Measurements from ENCODE around the gene VIM. TPM values are rescaled to one million over a fixed set of nuclear protein-coding genes. Genes with fewer than 3 reads are reported as not detected.

VIM gene
- total and polyA plus RNA-seq, 2 donors (not counting 1 experiment from before 2014, with no cell fraction given): 4,882 to 7,192 TPM

- no peaks in the 10 kb centered on the region for H3K27me3 ChIP-seq (ENCODE audit: control insufficient read depth, insufficient read depth, low read length)
- H3K36me3 ChIP-seq (ENCODE audit: control insufficient read depth, insufficient read depth, low read length): no peaks in the 10 kb centered on the region
- DNase-seq (ENCODE audit: low read depth in 2 of 2): peak in 1 of 2 donors; percentile 47
- H3K9ac ChIP-seq (ENCODE audit: insufficient read depth, low read length): no peak overlapping the region
- no peak for TF ChIP-seq EZH2 (IDR thresholded peaks at IDR 0.05; ENCODE audit: low read length, missing control alignments)
- no peak for TF ChIP-seq CTCF (conservative IDR thresholded peaks at IDR 0.05 in 1 of 2, IDR thresholded peaks at IDR 0.05 in 1 of 2; ENCODE audit: low read depth in 1 of 2, low read length in 2 of 2)
- H4K20me1 ChIP-seq (ENCODE audit: control insufficient read depth, extremely low read depth, insufficient read depth, low read length): no peaks in the 10 kb centered on the region
- H3K4me2 ChIP-seq (ENCODE audit: extremely low read depth, insufficient read depth, low read length): no peak overlapping the region
- no peaks in the 10 kb centered on the region for H3K9me3 ChIP-seq (ENCODE audit: control insufficient read depth, insufficient read depth, low read depth, low read length)
- no peak overlapping the region for H3K27ac ChIP-seq (ENCODE audit: insufficient read depth, low read length)
- H3K79me2 ChIP-seq (ENCODE audit: control insufficient read depth, insufficient read depth, low read length): peaks cover 8% of the 10 kb centered on the region
- H3K4me3 ChIP-seq (replicated peaks in 1 of 4; ENCODE audit: control extremely low read depth in 1 of 4, insufficient read depth in 1 of 4, low read depth in 3 of 4, low read length in 4 of 4): no peak overlapping the region
- peaks cover 17% of the 10 kb centered on the region for H3K4me1 ChIP-seq (ENCODE audit: control insufficient read depth, extremely low read depth, insufficient read depth, low read length)
- H2AFZ ChIP-seq (ENCODE audit: low read length): no peak overlapping the region
Measured at GRCh38 chr10:17222329-17222728, 5.7 kb upstream of the VIM start.

GRCh38 chr10:17225808-17226207 is 2.2 kb upstream of the VIM start:
- Histone ChIP-seq H3K36me3 (ENCODE audit: control insufficient read depth, insufficient read depth, low read length) (peaks cover 13% of the 10 kb centered on the region), H2AFZ (ENCODE audit: low read length) (no peak overlapping the region), H3K4me2 (ENCODE audit: extremely low read depth, insufficient read depth, low read length) (no peak overlapping the region), H3K79me2 (ENCODE audit: control insufficient read depth, insufficient read depth, low read length) (peaks cover 25% of the 10 kb centered on the region), H3K4me3 (replicated peaks in 1 of 4; ENCODE audit: control extremely low read depth in 1 of 4, insufficient read depth in 1 of 4, low read depth in 3 of 4, low read length in 4 of 4) (no peak overlapping the region), H3K9me3 (ENCODE audit: control insufficient read depth, insufficient read depth, low read depth, low read length) (no peaks in the 10 kb centered on the region), H3K27me3 (ENCODE audit: control insufficient read depth, insufficient read depth, low read length) (no peaks in the 10 kb centered on the region), H3K27ac (ENCODE audit: insufficient read depth, low read length) (no peak overlapping the region), H3K9ac (ENCODE audit: insufficient read depth, low read length) (no peak overlapping the region), H4K20me1 (ENCODE audit: control insufficient read depth, extremely low read depth, insufficient read depth, low read length) (peaks cover 2% of the 10 kb centered on the region), H3K4me1 (ENCODE audit: control insufficient read depth, extremely low read depth, insufficient read depth, low read length) (peaks cover 11% of the 10 kb centered on the region)
- no peak for TF ChIP-seq EZH2 (IDR thresholded peaks at IDR 0.05; ENCODE audit: low read length, missing control alignments)
- TF ChIP-seq CTCF (conservative IDR thresholded peaks at IDR 0.05 in 1 of 2, IDR thresholded peaks at IDR 0.05 in 1 of 2; ENCODE audit: low read depth in 1 of 2, low read length in 2 of 2): no peak
- no peak for DNase-seq (ENCODE audit: low read depth in 2 of 2)

GRCh38 chr10:17226891-17227303 is 1.1 kb upstream of the VIM start:
- H3K4me1 ChIP-seq (ENCODE audit: control insufficient read depth, extremely low read depth, insufficient read depth, low read length): peaks cover 11% of the 10 kb centered on the region
- H4K20me1 ChIP-seq (ENCODE audit: control insufficient read depth, extremely low read depth, insufficient read depth, low read length): peaks cover 8% of the 10 kb centered on the region
- H3K4me3 ChIP-seq (replicated peaks in 1 of 4; ENCODE audit: control extremely low read depth in 1 of 4, insufficient read depth in 1 of 4, low read depth in 3 of 4, low read length in 4 of 4): peak overlapping the region in 3 of 4 experiments; percentile 0 to 100 (median 74)
- H2AFZ ChIP-seq (ENCODE audit: low read length): no peak overlapping the region
- DNase-seq (ENCODE audit: low read depth in 2 of 2): no peak
- H3K79me2 ChIP-seq (ENCODE audit: control insufficient read depth, insufficient read depth, low read length): peaks cover 36% of the 10 kb centered on the region
- H3K27me3 ChIP-seq (ENCODE audit: control insufficient read depth, insufficient read depth, low read length): no peaks in the 10 kb centered on the region
- peak overlapping the region; percentile 76 for H3K4me2 ChIP-seq (ENCODE audit: extremely low read depth, insufficient read depth, low read length)
- H3K27ac ChIP-seq (ENCODE audit: insufficient read depth, low read length): peak overlapping the region; percentile 56
- no peak overlapping the region for H3K9ac ChIP-seq (ENCODE audit: insufficient read depth, low read length)
- H3K9me3 ChIP-seq (ENCODE audit: control insufficient read depth, insufficient read depth, low read depth, low read length): no peaks in the 10 kb centered on the region
- TF ChIP-seq CTCF (conservative IDR thresholded peaks at IDR 0.05 in 1 of 2, IDR thresholded peaks at IDR 0.05 in 1 of 2; ENCODE audit: low read depth in 1 of 2, low read length in 2 of 2) (no peak), EZH2 (IDR thresholded peaks at IDR 0.05; ENCODE audit: low read length, missing control alignments) (no peak)
- peaks cover 13% of the 10 kb centered on the region for H3K36me3 ChIP-seq (ENCODE audit: control insufficient read depth, insufficient read depth, low read length)

All from fibroblast of lung (primary cell).